Measurements from ENCODE around the gene EZH1.
"Not testable (repeated sequence)": the region's sequence is repeated elsewhere in the genome, so short reads cannot be mapped to it uniquely, and the experiment has no call there.

EZH1 gene

DNA sequence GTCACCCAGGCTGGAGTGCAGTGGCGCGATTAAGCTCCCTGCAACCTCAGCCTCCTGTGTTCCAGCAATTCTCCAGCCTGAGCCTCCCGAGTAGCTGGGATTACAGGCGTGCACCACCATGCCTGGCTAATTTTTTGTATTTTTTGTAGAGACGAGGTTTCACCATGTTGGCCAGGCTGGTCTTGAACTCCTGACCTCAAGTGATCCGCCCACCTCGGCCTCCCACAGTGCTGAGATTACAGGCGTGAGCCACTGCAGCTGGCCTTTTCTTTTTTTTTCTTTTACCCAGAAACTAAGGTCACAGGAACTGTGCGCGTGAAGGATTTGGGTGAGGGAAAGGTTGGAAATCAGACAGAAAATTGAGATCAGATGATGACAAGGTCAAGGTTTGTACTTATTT is 25.1 kb upstream of the EZH1 start:
- not testable (repeated sequence) for DNase-seq

DNA sequence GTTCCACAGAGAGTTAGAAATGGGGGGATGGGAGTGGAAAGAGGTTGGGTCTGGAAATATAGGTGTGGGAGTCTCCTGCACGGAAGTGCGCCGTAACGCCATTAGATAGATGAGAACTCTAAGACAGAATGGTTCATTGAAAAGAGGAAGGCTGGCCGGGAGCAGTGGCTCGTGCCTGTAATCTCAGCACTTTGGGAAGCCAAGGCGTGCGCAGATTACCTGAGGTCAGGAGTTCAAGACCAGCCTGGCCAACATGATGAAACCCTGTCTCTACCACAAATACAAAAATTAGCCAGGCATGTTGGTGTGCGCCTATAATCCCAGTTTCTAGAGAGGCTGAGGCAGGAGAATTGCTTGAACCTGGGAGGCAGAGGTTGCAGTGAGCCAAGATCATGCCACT is 23.2 kb upstream of the EZH1 start:
- DNase-seq, result not testable (repeated sequence)

DNA sequence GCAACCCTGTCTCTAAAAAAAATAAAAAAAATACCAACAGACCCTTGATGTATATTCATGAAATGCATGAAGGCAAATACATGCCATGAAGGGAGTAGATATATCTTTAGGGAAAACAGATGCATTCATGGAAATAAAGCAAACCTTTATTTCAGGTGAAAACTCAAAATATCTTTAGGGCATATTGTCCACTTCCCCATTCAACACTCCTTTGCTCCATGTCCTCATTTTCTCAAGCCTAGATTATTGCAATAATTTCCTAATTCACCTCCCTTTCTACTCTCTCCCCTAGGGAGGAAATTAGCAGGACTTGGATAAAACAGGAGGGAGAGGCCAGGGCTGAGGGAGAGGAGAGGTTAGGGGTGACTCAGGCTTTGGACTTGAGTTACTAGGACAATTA is 22.7 kb upstream of the EZH1 start:
- no peak for DNase-seq

GRCh38 chr17:42766124-42766523 is 21.3 kb upstream of the EZH1 start:
- DNase-seq, result no peak

GRCh38 chr17:42761638-42762037 is 16.8 kb upstream of the EZH1 start:
- DNase-seq, result no peak

DNA sequence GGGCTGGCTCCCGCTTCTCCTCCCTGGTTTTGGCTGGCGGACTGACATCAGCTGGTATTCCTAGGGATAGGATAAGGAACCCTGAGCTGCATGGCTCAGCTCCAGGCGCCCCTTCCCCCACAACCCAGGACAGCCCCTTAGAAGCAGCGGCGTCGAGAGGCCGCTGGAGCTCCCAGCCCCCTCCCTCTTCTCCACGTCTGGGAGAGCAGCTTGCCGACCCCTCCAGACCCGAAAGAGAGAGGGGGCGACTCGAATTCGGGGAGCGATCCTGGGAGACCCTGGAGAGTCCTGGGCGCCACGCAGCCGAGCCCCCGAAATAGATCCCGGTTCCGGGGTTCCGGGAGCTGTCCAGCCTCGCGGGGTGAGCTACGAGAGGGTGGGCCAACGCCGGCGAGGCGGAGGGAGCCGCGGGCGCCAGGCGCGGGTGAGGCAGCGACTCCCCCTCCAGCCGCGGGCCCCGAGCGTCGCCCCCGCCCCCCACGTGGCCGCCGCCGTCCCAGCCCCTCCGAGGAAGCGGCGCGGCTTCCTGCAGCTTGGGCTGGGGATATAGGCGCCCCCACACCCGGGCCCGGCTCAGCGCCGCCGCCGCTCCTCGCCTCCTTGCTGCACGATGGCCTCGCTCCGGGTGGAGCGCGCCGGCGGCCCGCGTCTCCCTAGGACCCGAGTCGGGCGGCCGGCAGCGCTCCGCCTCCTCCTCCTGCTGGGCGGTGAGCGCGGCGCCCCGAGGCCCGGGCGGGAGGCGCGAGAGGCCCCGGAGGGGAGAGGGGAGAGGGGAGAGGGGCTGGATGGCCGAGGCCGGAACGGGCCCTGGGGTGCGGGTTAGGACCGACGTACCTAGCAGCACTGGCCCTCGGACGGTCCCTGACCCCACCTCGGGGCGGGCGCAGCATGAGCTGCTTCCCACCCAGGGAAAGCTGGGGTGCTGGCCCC is 16.1 kb upstream of the EZH1 start, which contains the start of gene RAMP2:
TSS of gene RAMP2 (plus strand) at position 576 of the 930 bp plus-strand sequence. CDS start at position 611, 35 bp downstream.
- DNase-seq, result peak; percentile 4

GRCh38 chr17:42759982-42760651 is 15.3 kb upstream of the EZH1 start:
- no peak for DNase-seq

DNA sequence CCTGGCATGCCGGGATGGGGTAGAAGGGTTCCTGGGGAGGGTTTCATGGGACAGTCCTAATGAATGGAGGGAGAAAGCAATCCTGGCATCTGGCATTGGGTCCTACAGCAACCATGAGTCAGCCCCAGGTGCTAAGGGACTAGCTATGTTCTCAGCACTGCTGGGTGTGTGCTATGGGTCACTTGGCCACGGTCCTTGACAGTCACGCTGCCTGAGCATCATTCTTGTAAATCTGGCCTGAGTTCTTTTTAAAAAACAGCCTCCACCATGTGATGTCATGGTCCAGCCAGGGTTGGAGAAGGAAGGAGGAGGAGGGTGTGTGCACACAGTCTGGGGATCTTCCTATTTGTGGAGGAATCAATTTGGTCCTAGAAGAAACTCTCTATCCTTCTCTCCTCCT is 9.9 kb upstream of the EZH1 start:
- DNase-seq, result no peak

- DNase-seq, result no peak
Observed at GRCh38 chr17:42751628-42752027, 6.8 kb upstream of the EZH1 start.

GRCh38 chr17:42750739-42751344 is 6.0 kb upstream of the EZH1 start:
- no peak for DNase-seq

GRCh38 chr17:42748908-42749798 is 4.3 kb upstream of the EZH1 start:
- DNase-seq, result no peak

DNA sequence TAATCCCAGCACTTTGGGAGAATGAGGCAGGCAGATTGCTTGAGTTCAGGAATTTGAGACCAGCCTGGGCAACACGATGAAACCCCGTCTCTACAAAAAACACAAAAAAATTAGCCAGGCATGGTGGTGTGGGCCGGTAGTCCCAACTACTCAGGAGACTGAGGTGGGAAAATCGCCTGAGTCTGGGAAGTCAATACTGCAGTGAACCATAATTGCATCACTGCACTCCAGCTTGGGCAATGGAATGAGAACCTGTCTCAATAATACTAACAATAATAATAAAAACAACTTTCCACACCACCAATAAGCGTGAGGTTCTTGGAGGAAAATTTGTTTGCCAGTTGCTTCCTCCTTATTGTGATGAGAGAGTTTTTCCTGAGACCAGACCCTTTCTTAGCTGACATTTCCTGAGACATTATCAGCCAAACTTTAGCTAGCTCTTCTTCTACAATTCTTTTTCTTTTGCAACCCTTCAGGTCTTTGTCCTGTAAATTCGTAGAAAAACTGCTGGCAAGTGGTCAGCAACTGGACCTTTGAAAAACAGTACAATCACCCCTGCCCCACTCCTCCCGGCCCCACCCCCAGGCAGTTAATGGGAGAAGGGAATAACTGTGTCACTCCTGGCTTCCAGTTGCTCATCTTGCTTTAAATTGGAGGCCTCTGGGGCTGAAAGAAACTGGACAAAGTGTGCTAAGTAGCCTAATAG is 3.5 kb upstream of the EZH1 start:
- DNase-seq, result no peak

GRCh38 chr17:42744283-42744805 is 496 bp downstream of the EZH1 start:
- DNase-seq, result no peak

DNA sequence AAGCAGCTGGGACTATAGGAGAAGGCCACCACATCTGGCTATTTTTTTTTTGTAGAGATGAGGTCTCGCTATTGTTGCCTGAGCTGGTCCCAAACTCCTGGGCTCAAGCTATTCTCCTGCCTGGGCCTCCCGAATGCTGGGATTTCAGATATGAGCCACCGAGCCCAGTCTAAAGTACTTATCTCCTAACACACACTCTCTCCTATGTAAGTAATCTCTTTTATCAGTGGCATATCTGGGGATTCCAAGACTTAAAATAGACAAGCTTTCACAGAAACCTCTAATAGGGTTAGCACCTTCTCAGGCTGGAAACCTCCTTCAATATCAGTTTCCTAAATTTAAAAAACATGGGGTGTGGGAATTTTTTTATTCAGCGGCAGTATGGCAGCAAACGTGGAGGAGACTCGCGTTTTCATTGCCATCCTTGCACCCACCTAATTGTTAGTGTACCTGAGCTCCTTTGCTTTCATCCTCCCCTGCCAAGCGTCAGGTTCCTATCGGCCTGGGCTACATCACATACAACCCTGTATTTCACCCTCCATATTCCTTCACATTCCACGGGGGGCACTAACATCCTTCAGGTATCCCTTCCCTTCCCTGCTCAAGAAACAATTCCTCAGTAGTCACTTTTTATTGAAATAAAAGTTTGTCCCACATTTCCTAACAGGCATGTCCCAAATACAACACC is 1.1 kb downstream of the EZH1 start:
- no peak for DNase-seq

- DNase-seq, result not testable (repeated sequence)
Observed at GRCh38 chr17:42742916-42743315, 1.9 kb downstream of the EZH1 start.

DNA sequence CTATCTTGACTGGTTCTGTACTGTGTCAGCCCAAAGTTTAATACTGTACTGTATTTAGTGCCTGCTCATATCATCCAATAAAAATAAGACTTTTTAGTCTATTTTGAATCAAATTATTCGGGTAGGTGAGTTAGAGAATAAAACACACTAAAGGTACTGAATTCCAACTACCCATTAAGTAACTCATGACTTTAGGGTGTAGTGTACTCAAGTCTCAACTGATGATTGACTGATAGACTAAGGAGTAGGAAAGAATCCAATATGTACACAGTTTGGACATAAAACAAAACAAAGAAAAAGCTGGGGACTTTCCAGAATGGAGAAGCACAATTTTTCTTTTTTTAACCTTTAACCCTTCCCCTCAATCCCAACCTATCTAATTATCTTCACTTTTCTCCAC is 4.1 kb downstream of the EZH1 start:
- no peak for DNase-seq

- DNase-seq, result no peak
Observed at GRCh38 chr17:42725143-42725542, 19.7 kb downstream of the EZH1 start.

DNA sequence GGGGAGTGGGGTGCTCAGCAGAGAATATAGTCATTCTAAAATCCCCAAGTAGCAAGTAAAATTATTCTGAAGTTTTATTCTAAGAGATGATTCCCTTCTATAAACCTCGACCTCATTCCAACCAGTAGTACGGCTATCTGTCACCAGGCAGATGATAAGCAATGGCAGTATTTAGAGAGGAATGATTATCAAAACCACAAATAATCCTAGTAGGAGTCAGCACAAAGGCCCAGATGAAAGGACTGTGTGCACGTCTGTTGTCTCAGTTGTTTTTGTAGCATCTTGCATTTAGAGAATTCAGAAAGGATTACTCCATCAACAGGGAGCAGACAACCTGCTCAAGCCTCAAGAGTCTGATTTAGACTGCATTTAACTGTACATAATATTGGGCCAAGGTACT is 21.2 kb downstream of the EZH1 start:
- DNase-seq, result no peak

DNA sequence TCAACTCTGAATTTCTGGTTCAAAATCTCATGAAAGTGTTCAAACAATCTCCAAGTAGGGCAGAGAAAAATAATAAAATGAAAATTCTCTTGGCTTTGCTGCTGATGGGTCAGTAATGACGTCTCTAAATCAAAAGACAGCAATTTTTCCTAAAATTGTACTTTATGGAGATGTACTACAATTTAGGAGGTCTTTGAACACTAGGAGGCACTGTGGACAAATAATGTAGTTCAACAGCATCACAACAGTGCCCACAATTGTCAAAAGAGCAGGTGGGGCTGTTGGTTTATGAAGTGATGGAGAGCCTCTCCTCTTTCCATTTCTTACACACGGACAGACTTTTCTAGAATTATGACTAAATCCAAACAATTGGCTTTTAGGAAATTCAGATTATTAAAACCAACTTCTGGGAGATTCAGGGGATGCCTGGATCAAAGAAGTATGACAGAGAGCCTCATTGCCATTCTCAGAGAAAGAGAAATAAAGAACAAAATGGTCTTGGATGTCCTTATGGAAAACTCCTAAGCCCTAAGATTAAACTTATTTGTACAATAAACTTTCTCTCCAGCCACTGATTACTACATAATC is 23.8 kb downstream of the EZH1 start:
- peak; percentile 76 for DNase-seq

DNA sequence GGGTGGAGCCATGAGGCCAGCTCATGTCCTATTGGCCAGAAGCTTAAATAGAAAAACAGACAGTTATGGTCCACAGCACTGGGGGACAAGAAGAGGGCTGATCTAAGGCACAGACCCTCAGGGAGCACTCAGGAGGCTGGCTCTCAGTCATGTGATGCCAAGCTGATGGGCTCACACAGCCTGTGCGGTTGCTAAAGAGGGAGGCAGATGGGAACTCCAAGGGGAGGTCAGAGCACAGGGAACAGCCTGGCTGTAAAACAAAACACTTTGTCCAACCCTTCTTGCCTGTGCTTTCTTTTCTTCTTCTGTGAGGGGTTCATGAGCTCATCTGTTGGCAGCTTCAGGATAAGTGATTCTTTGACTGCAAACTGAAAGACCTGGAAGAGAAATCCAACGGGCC is 35.3 kb downstream of the EZH1 start:
- no peak for DNase-seq

DNA sequence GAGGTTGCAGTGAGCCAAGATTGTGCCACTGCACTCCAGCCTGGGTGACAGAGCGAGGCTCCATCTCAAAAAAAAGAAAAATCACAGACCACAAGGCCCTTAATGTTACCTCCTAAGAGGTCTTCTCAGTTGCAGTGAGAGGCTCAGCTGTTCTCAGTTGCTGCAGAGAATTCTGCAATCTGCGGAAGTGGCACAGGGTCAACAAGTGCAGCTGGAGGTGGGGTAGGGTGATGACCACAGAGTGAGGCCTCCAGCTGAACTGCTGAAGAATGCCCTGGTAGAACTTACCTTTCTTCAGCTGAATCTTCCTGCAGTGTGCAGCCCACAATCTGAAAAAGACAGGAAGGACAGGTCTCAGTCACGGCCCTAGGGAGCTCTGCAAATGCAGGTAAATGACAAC is 36.3 kb downstream of the EZH1 start:
- DNase-seq, result no peak

Measured in CD4-positive, alpha-beta T cell treated with Interleukin-17A for 1 hour (primary cell).